ENCODE measurements around the gene BCL2.
"Not testable (repeated sequence)": the region's sequence is repeated elsewhere in the genome, so short reads cannot be mapped to it uniquely, and the experiment has no call there.

The BCL2 gene

DNA sequence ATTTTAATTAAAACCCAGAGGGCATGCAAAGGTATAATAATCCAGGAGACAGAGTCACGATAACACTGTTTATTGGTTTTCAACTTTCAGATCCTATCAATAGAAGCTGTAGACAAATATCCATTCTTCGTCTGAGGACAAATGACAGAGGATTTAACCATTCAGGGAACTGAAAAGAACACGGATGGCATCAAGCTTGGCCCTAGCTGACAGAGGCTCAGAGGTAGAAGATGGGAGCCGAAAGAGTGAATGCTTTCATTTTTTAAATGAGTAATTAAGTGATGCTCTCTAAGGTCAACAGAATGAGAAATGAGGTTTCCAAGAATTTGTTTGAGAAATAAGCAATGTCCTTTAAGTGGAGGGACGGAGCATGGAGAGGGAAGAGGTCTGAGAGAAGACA lies 62.1 kb downstream of the BCL2 start:
- no peak for DNase-seq (ENCODE audit: low read depth)

DNA sequence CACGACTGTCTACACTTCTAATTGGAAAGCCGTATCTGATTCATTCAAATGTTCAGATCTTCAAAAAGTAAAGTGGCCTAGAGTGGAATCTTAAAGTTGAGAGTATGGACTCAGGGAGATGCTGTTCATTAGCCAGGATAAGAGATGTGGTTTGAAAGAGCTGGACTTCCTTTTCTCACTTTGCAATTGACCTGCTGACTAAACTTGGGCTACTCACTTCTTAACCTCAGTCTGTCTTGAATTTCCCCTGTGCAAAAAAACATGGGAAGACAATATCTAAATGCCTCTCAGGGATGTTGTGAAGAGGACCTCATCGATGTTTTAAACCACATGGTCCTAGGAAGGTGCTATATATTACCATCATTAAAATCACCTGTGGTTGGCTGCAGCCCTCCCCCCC lies 64.1 kb downstream of the BCL2 start:
- no peak for DNase-seq (ENCODE audit: low read depth)

DNA sequence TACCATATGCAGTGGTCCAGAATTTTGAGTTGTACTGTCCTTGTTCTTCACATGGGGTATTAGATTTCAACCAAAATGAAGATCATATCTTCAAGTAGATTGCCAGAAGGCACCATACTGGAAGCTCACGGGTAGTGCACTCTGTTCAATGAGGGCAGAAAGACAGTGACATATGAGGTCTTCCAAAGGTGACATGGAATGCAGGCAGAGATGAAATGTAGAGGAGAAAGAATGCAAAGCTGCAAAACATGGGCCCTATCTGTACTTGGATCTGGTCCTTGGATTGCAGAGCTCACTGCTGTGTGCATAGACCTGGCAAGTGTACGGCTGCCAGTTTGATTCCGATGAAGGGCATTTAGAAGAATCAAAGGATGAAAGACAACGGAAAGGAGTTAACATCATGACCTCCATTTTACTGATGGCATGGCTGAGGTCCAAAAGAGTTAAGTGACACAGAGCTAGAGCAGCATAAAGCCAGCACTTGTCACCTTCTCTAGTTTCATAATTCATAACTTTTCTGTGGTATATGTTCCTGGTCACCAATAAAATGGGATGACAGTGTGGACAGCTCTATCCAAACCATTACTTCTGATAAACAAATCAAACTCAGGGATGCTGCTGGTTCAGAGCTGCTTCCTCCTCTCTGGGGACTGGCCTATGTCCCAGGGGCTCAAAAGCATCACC lies 64.7 kb downstream of the BCL2 start:
- no peak for DNase-seq (ENCODE audit: low read depth)

DNA sequence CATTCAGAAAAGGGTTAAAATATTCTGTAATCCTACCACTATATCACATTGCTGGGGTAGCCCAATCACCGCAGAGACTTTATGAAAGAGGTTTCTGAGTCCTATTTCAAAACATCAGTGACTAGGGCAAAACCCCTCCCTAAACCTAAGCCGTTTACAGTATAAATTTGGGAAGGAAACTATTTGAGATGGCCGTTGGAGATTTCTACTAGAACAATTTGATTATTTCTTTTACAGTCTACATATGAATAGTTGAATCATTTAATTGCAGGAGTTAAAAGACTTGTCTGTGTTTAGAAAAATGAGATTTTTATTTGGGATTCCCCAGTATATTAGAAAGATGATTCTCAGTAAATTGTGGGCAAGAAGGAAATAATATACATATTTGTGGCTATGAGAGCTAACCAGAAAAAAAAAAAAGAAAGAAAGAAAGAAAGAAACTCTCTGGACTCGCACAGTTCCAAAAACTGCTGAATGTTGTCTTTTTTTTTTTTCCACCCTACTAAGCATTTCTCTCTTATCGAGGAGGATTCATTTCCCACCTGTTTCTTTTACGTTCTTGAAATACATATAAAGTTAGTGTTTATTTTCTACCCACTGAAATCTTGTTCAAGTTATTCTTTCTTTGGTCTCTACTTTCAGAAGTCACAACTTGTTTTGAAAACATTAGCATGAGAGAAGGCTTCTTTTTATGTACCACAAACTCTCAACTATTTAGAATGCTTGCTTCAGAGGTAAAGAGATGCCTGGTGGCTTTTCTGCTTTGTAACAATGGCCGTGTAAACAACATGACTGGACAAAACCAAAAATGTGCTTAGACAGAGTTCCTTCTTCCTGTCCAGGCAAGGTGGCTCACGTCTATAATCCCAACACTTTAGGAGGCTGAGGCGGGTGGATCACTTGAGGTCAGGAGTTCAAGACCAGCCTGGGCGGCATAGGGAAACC lies 65.9 kb downstream of the BCL2 start:
- no peak for DNase-seq (ENCODE audit: low read depth)

DNA sequence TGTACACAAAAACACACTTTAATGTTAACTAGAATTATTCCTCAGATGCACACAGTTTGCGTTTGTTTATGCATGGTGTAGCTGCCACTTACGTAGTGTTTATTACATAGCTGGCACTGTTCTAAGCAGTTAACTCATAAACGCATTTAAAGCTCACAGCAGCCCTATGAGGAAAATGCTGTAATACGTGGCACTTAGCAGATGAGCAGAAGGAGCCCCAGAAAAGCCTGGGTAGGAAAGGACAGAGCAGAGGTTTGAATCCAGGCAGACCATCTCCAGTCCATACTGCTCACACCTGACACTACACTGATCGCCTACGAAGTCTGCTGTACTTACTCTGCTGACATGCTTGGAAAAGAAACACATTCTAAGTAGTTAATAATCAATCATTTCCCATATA lies 66.6 kb downstream of the BCL2 start:
- DNase-seq (ENCODE audit: low read depth), result no peak

DNA sequence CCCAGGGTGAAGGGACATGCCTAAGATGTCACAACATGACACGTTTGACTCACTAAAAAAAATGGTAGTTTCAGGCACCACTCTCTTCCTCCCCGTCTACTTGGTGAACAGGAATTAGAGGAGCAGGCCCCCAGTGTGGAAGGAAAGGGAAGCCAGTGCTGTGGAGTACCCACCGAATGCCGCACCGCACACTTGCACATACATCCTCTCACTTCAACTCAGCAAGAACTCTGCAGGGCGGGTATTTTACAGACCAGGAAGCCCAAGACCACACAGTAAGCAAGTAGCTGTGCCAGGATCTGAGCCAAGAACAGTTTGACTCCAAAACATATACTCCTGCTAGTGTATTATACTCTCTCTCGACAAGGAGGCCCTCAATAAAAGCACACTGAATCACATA lies 69.8 kb downstream of the BCL2 start:
- DNase-seq (ENCODE audit: low read depth), result no peak

DNA sequence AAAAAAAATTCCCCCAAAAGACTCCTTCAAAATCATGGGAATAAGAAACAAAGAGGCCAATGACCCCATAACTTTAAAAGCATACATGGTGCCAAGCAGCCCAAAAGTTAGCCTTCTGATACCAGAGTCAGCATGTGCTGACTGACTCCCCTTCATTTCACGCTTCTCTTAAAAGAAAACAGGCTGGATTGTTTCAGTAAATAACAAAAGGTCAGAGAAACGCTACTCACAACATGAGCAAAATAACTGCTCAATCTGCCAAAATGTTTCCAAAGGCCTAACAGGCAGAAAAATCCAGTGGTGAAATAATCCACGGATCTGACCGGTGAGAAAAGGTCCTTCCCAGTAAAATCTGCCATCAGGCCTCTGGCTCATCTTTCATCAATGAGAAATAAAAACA lies 71.6 kb downstream of the BCL2 start:
- DNase-seq (ENCODE audit: low read depth), result no peak

DNA sequence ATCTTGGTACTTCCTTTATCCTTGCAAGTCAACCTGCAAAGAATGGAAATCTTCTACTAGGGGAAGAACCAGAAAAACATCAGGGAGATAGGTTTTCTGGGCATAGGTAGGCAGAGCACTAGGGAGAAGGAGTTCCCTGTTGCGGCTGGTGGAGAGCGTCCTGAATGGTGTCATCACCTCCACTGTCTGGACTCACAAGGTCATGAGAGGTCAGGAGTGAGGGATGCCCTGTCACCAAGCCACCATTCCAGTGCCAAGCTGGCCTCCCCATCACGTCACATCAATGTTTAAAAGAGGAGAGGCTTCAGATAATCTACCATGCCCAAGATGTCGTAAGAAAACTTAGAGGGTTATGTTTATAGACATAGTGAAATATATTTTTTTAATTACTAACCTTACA lies 72.1 kb downstream of the BCL2 start:
- DNase-seq (ENCODE audit: low read depth), result no peak

DNA sequence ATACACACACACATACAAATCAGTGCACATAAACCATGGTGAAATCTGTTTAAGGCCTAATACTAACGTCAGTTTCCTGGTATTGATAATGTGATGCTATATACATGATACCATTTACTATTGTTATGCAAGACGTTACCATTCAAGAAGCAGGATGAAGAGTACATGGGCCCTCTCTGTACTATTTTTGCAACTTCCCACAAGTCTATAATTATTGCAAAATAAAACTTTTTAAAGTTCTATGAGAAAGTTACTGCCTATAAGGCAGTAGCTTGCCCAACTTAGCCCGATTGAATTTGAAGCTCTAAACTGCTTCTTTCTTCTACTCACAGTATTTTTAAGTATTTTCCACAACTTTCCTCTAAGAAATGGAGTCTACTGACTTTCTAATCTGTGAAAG lies 74.0 kb downstream of the BCL2 start:
- no peak for DNase-seq (ENCODE audit: low read depth)

DNA sequence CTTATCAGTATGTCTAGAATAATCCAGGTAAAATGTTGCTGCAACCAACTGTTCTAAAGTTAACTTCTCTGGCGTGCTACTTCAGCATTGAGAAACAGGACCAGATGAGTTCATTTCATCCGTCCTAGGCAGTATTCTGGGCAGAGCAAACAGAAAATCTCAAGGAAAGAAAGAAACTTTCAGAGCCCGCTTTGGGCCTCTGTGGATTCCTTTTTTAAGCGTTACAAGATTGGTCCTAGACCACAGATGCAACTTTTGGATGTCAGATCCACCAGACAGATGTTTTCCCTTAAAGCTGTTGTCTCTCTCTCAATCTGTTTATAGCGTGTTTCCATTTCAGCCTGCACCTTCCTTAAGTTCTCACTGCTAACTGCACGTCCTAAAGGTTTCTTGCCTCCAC lies 75.0 kb downstream of the BCL2 start:
- no peak for DNase-seq (ENCODE audit: low read depth)

DNA sequence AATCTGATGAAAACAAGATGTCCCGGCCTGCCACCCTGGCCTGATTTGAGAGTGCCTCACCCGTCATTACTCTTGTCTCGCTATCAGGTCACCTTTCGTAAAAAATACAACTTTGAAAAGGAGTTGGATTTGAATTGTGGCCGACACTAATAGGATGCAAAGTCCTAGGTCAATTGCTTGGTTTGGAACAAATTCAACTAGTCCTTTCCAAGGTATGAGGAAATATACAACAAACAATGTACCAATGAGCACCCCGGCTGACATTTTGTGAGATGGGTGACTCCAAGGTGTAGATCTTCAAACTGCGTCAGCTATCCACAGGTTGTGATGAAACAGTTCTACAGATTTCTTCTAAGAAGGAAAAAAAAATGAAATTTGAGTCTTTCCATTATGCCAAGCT lies 77.8 kb downstream of the BCL2 start:
- DNase-seq (ENCODE audit: low read depth), result no peak

DNA sequence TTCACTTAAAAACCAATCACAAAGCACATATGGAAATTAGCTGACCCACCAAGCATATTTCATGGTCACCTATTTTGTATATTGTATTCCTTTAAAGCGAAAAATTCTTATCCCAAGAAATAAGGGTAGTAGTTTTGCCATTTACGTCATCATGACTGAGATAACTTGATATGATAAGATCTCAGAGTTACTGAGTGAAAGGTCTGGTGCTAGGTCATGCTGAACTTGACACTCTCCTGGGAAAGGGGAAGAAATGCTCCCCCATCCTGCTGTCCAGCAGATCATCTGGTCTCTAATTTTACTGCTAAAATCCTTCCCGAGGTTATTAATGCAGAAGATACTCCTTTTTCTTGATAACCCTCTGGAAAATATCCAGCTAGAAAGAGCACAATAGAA lies 78.3 kb downstream of the BCL2 start:
- no peak for DNase-seq (ENCODE audit: low read depth)

DNA sequence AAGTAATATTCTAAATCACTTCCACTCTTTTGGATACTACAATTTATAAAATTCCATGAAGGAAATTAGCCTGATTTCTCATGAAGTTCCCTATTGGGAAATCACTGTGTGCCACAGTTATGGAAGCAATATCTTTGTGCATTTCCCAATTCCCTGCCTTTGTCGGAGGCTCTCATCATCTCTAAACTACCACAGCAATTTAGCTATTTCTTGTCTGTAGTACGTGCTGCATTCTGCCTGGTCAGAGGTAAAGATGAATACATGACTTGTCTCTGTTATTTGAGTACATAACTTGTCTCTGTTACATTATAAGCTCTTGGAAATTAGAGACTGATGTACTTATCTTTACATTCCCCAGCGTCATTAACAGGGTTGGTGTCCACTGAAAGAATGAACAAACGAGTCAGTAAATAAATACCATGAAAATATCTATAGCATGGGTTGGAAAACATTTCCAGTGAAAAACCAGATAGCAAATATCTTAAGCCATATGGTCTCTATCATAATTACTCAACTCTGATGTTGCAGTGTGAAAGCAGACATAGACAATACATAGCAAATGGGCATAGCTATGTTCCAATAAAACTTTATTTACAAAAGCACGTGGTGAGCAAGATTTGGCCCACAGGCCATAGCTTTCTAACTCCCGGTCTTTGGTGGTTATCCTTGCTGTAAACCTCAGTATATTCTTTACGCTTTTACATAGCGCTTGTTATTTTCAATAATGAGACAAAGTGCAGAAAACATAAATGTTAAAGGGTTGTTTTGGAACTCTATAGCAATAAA lies 78.8 kb downstream of the BCL2 start:
- no peak for DNase-seq (ENCODE audit: low read depth)

DNA sequence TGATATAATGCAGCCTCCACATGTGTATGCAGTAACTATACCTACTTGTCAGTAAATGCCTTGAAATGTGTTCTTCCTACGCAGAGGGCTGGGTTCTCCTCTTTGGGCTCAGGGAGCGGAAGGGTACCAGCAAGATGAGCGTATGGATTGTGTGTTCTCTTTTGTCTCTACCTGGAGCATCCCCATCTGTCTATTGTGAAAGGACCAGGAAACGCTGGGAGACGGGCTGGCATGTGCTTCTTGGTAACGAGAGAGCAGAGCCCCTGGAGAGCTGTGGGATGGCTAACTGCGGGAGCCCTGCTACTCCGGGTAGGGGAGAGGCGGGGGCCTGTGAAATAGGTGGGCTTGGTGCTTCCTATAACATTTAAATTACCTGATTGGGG lies 80.9 kb downstream of the BCL2 start:
- no peak for DNase-seq (ENCODE audit: low read depth)

DNA sequence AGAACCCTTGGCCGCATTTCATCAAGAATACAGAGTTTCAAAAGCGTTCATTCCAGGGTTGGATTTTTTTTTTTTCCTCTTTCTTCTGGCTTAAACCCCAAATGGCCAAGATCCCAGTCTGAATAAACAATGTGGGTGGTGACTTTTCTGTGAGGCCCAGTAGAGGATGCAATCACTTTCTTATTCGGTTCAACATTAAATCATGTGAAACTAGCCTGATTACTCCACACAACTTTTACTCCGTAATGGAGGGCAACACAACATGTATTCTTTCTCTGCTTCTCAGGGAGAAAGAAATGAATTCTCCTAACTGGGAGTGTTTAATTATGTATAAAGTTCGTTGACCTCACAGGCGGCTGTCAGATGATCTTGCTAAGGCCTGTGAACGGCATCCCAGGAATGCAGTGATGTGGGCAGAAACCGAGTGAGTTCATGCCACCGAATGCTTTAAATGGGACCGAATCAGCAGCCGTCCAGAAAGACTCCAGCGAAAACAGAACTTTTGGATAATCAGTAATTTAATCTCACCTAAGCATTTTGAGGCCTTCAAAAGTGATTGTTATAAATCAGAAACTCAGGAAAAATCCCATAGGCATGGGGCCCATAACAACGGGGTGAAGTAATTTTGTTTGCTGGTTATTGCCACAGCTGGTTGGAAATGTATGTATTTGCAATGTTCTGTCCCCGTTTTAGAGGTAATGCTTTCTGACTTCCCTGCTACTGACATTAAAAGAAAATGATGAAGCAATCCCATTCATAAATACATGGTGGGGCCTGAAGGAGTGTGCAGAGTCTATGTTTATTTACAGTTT lies 81.5 kb downstream of the BCL2 start:
- no peak for DNase-seq (ENCODE audit: low read depth)

DNA sequence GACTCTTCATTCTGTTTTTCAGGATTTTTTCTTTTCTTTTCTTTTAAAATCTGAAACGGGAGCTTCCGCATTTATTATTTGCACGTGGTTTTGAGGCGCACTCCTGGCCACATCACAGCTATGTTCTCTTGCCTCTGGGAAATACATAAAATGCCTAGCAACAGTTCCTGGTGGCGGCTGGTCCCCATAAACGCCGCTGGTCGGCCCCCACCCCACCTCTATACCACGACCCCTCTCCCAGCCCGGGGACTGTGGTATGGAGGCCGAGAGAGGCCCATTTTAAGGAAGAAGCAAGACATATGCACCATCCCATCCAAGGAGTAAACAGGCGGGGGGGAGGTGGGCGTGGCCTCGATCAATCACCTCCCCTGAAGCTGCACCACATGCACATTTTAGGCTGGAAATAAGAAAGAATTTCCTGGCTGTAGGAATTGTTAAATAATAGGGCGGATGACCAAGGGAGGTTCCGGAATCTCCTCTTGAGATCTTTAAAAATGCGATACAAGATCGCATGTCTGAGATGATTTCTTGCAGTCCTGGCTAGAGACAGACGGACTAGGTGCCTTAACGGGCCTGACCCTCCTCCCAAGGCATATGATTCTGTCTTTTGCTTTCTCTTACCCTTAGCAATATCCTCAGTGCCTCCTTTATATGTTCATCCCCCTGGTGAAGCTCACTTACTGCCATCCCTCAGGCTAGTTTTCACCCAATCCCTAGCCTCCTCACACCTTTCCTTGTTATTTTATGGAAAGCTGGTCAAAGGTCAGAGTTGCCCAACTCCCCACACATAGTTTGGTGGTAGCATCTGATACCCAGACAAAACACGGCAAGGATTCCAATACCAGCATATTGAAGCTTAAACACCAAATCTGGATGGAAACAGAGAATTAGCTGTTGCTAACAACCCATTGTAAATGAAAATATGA lies 82.4 kb downstream of the BCL2 start:
- no peak for DNase-seq (ENCODE audit: low read depth)

DNA sequence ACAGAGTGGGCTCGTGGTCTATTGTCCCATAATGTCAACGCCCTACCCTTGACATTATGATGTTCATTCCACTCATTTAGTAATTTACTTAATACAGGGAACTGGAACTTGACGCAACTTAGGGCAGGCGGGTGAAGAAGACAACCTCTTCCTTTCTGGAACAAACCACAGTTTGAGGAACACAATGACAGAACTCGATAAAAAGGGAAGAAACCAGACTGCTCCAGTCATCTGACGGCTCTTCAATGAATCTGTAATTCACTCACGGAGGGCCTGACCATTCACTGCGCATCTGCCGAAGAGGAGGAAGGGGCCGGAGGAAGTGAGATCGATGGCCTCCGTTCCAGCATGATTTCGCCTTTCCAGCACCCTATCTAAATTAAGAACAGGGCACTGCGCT lies 83.2 kb downstream of the BCL2 start:
- DNase-seq (ENCODE audit: low read depth), result no peak

DNA sequence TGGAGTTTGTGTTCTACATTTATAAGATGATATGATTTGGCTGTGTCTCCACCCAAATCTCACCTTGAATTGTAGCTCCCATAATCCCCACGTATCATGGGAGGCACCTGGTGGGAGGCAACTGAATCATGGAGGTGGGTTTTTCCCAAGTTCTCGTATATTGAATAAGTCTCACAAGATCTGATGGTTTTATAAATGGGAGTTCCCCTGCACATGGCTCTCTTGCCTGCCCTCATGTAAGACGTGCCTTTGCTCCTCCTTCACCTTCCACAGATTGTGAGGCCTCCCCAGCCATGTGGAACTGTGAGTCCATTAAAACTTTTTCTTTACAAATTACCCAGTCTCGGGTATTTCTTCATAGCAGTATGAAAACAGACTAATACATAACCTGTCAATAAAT lies 83.6 kb downstream of the BCL2 start:
- not testable (repeated sequence) for DNase-seq (ENCODE audit: low read depth)

DNA sequence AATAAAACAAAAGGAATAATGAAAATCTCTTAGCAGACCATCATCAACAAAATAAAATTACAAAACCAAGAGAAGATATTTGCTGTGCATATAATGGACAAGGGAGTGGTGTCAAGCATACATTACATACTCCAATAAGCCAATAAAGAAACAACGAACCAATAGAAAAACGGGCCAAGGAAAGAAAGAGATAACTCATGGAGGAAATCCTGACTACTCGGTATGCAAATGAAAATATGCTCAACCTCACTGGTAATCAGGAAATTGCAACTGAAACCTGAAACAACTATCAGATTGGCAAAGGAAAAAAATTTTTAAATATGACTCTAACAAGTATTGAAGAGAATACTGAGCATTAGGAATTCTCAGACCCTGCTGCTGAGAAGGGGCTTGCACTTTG lies 84.7 kb downstream of the BCL2 start:
- DNase-seq (ENCODE audit: low read depth), result no peak

DNA sequence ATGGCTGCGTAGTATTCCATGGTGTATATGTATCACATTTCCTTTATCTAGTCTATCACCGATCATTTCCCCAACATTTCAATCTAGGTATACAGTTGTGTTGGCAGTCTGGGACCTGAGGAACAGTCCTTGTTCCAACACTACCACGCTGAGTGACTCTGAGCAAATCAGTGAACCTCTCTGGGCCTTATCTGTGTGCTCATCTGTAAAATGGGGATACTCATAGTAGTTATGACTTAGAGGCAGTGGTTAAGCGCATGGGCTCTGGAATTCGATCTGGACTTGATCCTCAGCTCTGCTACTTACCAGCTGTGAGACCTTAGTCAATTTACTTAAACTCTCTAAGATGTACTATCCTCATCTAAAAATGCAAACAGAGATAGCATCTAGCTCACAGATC lies 85.1 kb downstream of the BCL2 start:
- no peak for DNase-seq (ENCODE audit: low read depth)

DNA sequence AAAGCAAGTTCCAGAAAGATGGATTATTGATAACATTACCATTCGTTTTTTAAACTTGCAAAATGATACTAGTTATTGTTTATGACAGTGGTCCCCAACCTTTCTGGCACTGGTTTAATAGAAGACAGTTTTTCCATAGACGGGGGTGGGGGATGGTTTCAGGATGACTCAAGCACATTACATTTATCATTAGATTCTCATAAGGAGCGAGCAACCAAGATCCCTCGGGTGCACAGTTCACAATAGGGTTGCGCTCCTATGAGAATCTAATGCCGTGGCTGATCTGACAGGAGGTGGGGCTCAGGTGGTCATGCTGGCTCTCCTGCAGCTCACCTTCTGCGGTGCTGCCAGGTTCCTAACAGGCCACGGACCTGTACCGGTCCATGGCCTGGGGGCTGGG lies 86.2 kb downstream of the BCL2 start:
- no peak for DNase-seq (ENCODE audit: low read depth)
